PC-3 (cell line): ENCODE data around the gene CDC27. TPM values are rescaled to one million over a fixed set of nuclear protein-coding genes. Genes with fewer than 3 reads are reported as not detected.

Experiments
- ATAC-seq: fragments of 200-7000 bp; cut with Tn5 transposase; 2 replicates; pipeline ENCODE4 v1.9.1; 2020; ENCODE audit warnings: mild to moderate bottlenecking, moderate library complexity
- BruUV-seq: library from RNA; stranded (reverse); fragments of 400-500 nt; replicated peaks from 2 replicates; lab custom pipeline; 2021; lab: Mats Ljungman, UMichigan
- CTCF ChIA-PET: fragments of 300-600 bp; sonication (Branson Sonifier 250); formaldehyde crosslinking; loops from one replicate; lab custom pipeline; 2022; ENCODE audit warnings: antibody characterized with exemption; lab: Charles Lee
- POLR2A ChIA-PET: fragments of 300-600 bp; sonication (Branson Sonifier 250); formaldehyde crosslinking; loops from one replicate; lab custom pipeline; 2022; ENCODE audit warnings: antibody characterized with exemption; ENCODE audit not compliant: unreplicated experiment; lab: Charles Lee
- DNase-seq: peaks from one replicate; pipeline ENCODE4 v3.0.0-alpha.2; 2015
- H2AFZ ChIP-seq: fragments of 300-600 bp; sonication (generic); 2 replicates; pipeline ENCODE4 v1.6.0; 2016; ENCODE audit warnings: antibody characterized with exemption, low read length
- H3F3A ChIP-seq: fragments of 300-600 bp; sonication (generic); one replicate; pipeline ENCODE4 v1.6.0; 2017; ENCODE audit warnings: antibody characterized with exemption, low read length, control low read depth, mild to moderate bottlenecking; ENCODE audit not compliant: unreplicated experiment
- H3K27ac ChIP-seq: fragments of 300-600 bp; sonication (generic); 2 replicates; pipeline ENCODE4 v1.5.1; 2016; ENCODE audit warnings: mild to moderate bottlenecking, low read length
- H3K27me3 ChIP-seq: fragments of 300-600 bp; sonication (generic); 2 replicates; pipeline ENCODE4 v1.6.1; 2016; ENCODE audit warnings: low read length, mixed read lengths
- H3K36me3 ChIP-seq: fragments of 300-600 bp; sonication (generic); 2 replicates; pipeline ENCODE4 v1.6.1; 2016; ENCODE audit warnings: low read depth, mixed run types, low read length, mixed read lengths
- H3K4me1 ChIP-seq: fragments of 300-600 bp; sonication (generic); 2 replicates; pipeline ENCODE4 v1.5.1; 2016; ENCODE audit warnings: low read length; ENCODE audit not compliant: insufficient read depth
- H3K4me2 ChIP-seq: fragments of 300-600 bp; sonication (generic); 2 replicates; pipeline ENCODE4 v1.6.0; 2016; ENCODE audit warnings: low read length
- H3K4me3 ChIP-seq: fragments of 300-600 bp; sonication (generic); 2 replicates; pipeline ENCODE4 v1.5.1; 2016; ENCODE audit warnings: mild to moderate bottlenecking, low read length, mixed read lengths
- H3K79me2 ChIP-seq: fragments of 300-600 bp; sonication (generic); 2 replicates; pipeline ENCODE4 v1.6.1; 2017; ENCODE audit warnings: low read length, mixed read lengths
- H3K9ac ChIP-seq: fragments of 300-600 bp; sonication (generic); 2 replicates; pipeline ENCODE4 v1.6.0; 2016; ENCODE audit warnings: mild to moderate bottlenecking, low read length
- H3K9me2 ChIP-seq: fragments of 300-600 bp; sonication (generic); replicated peaks from 2 replicates; pipeline ENCODE4 v1.6.1; 2016; ENCODE audit warnings: mixed run types, low read length, mixed read lengths
- H3K9me3 ChIP-seq: fragments of 300-600 bp; sonication (generic); 2 replicates; pipeline ENCODE4 v1.6.1; 2016; ENCODE audit warnings: low read length, mixed read lengths
- H4K20me1 ChIP-seq: fragments of 300-600 bp; sonication (generic); 2 replicates; pipeline ENCODE4 v1.6.1; 2016; ENCODE audit warnings: low read length, mixed read lengths
- CTCF ChIP-seq: fragments of 300-600 bp; sonication (generic); conservative IDR thresholded peaks from 2 replicates; pipeline ENCODE4 v1.5.1; 2017; ENCODE audit warnings: antibody characterized with exemption, low read depth, mild to moderate bottlenecking, low read length
- EZH2 ChIP-seq: fragments of 300-600 bp; sonication (generic); IDR thresholded peaks from one replicate; pipeline ENCODE4 v1.6.1; 2017; ENCODE audit warnings: antibody characterized with exemption, mild to moderate bottlenecking, low read length; ENCODE audit not compliant: unreplicated experiment
- EZH2phosphoT487 ChIP-seq: fragments of 300-600 bp; sonication (generic); IDR thresholded peaks from 2 replicates; pipeline ENCODE4 v1.6.1; 2018; ENCODE audit warnings: mild to moderate bottlenecking, antibody characterized with exemption, low read length, borderline replicate concordance
- intact Hi-C: fragments of 100-400 bp; cut with micrococcal nuclease; formaldehyde crosslinking; loops from 2 replicates; pipeline ENCODE4 v1.9.0; 2023
- total RNA-seq: library from RNA; depleted of rRNA; stranded (reverse); fragments of >200 nt; gene quantifications from 2 replicates; pipeline ENCODE4 v1.2.3, GENCODE V29; 2014

The CDC27 gene
- total RNA-seq, 1 experiment from 2014 or later, result 167 TPM

DNA sequence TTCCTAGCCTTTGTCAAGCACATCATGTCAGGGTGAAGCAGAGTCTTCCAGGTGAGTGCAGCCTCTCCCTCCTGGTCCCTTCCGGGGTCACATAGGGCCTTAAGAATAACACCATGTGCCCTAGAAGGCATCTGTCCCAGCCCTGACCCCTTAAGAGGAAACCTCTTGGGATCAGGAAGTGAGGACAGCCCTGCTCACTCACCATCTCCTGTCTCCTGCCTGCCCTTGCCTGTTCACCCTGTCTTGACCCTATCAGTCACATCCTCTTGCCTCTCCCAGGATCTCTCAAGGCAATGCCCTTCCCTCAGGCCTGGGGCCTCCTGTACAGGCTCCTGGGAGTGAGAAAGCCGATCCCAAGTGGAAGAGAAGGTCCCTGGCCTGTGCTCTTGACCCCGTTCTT, 33.9 kb upstream of the CDC27 start:
- intact Hi-C loops, result loop anchor here (10.0 kb wide), 1 partner anchor 402 kb away; no protein-coding TSS in a partner anchor
- no peak for ATAC-seq

GRCh38 chr17:47222047-47222446, 33.0 kb upstream of the CDC27 start:
- no peaks in the 10 kb centered on the region for H4K20me1 ChIP-seq
- H3K4me1 ChIP-seq, result peaks cover 17% of the 10 kb centered on the region
- H3K9me3 ChIP-seq, result no peaks in the 10 kb centered on the region
- BruUV-seq, result no TSS peak
- DNase-seq (no peak), ATAC-seq (no peak)
- H3K9me2 ChIP-seq, result no peaks in the 10 kb centered on the region
- no peaks in the 10 kb centered on the region for H3K27me3 ChIP-seq
- H3F3A ChIP-seq, result no peaks in the 10 kb centered on the region
- no peak overlapping the region for H2AFZ ChIP-seq
- no peak overlapping the region for H3K4me2 ChIP-seq
- H3K79me2 ChIP-seq, result no peaks in the 10 kb centered on the region
- ChIA-PET CTCF (no interaction called here), POLR2A (no interaction called here)
- intact Hi-C loops, result loop anchor here (10.0 kb wide), 1 partner anchor 403 kb away; no protein-coding TSS in a partner anchor
- H3K36me3 ChIP-seq, result no peaks in the 10 kb centered on the region
- TF ChIP-seq EZH2 (no peak), CTCF (no peak), EZH2phosphoT487 (no peak)
- no peak overlapping the region for H3K27ac ChIP-seq
- no peak overlapping the region for H3K4me3 ChIP-seq
- no peak overlapping the region for H3K9ac ChIP-seq

More for the DNA sequence above, 33.9 kb upstream of the CDC27 start:
- ChIA-PET CTCF (no interaction called here), POLR2A (no interaction called here)
- H3K79me2 ChIP-seq, result no peaks in the 10 kb centered on the region
- H3K9me2 ChIP-seq, result no peaks in the 10 kb centered on the region
- no peaks in the 10 kb centered on the region for H4K20me1 ChIP-seq
- H3K27me3 ChIP-seq, result no peaks in the 10 kb centered on the region
- H3K4me3 ChIP-seq, result no peak overlapping the region
- DNase-seq, result no peak
- H3K27ac ChIP-seq, result no peak overlapping the region
- BruUV-seq, result no TSS peak
- TF ChIP-seq CTCF, result no peak
- TF ChIP-seq EZH2phosphoT487, result no peak
- TF ChIP-seq EZH2, result no peak
- no peaks in the 10 kb centered on the region for H3K36me3 ChIP-seq
- H3K4me1 ChIP-seq, result peaks cover 17% of the 10 kb centered on the region
- no peak overlapping the region for H3K4me2 ChIP-seq
- H2AFZ ChIP-seq, result no peak overlapping the region
- no peak overlapping the region for H3K9ac ChIP-seq
- no peaks in the 10 kb centered on the region for H3F3A ChIP-seq
- no peaks in the 10 kb centered on the region for H3K9me3 ChIP-seq

DNA sequence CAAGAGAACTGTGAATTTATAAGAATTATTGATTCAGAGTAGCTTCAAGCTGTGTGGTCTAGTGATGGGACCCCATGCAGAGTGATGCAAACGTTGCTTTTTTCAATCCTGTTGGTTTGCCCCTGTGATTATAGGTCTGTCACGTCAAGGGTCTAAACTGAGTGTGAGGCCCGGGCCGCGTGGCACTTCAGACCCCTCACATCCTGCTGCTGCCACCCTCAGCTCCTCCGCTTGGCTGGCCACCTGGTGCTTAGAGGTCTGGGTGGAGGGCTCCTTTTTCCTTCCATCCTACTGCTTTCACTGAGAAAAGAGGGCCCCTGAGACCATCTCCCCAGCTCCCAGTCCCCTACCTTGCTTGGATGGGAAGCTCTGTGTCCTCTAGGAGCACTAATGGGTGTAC, 32.1 kb upstream of the CDC27 start:
- Histone ChIP-seq H3K9me3 (no peaks in the 10 kb centered on the region), H3K4me3 (no peak overlapping the region), H3K4me1 (peaks cover 14% of the 10 kb centered on the region), H3K27me3 (no peaks in the 10 kb centered on the region), H3K9ac (no peak overlapping the region), H3K27ac (no peak overlapping the region), H3K4me2 (no peak overlapping the region), H2AFZ (no peak overlapping the region), H3F3A (no peaks in the 10 kb centered on the region), H3K36me3 (no peaks in the 10 kb centered on the region), H3K79me2 (no peaks in the 10 kb centered on the region), H4K20me1 (no peaks in the 10 kb centered on the region), H3K9me2 (no peaks in the 10 kb centered on the region)
- intact Hi-C loops, result loop anchor here (10.0 kb wide), 1 partner anchor 404 kb away; no protein-coding TSS in a partner anchor
- TF ChIP-seq EZH2, result no peak
- no peak for TF ChIP-seq CTCF
- no TSS peak for BruUV-seq
- ChIA-PET CTCF (no interaction called here), POLR2A (no interaction called here)
- no peak for DNase-seq
- ATAC-seq, result no peak
